Lower lobe of right lung (tissue), 2 donors: ENCODE data around the gene SRSF4. TPM values are rescaled to one million over a fixed set of nuclear protein-coding genes. Genes with fewer than 3 reads are reported as not detected.
"Not testable (repeated sequence)": the region's sequence is repeated elsewhere in the genome, so short reads cannot be mapped to it uniquely, and the experiment has no call there.

Experiments
- ATAC-seq, 2 donors: fragments of 200-7000 bp; cut with Tn5 transposase; one replicate each; pipeline ENCODE4 v1.9.1; 2020 to 2022; ENCODE audit warnings: mild to moderate bottlenecking in 2 of 2, moderate library complexity in 2 of 2
- DNase-seq: peaks from one replicate; pipeline ENCODE4 v3.0.0-alpha.2; 2020
- H3K27ac ChIP-seq: fragments of 200-600 bp; one replicate; pipeline ENCODE4 v1.8.0; 2022
- H3K27me3 ChIP-seq: fragments of 200-600 bp; one replicate; pipeline ENCODE4 v1.8.0; 2022; ENCODE audit warnings: low read depth
- H3K36me3 ChIP-seq: fragments of 200-600 bp; one replicate; pipeline ENCODE4 v1.8.0; 2022; ENCODE audit warnings: mild to moderate bottlenecking
- H3K4me1 ChIP-seq: fragments of 200-600 bp; one replicate; pipeline ENCODE4 v1.8.0; 2022
- H3K4me3 ChIP-seq: fragments of 200-600 bp; one replicate; pipeline ENCODE4 v1.8.0; 2022; ENCODE audit warnings: mild to moderate bottlenecking
- H3K9me3 ChIP-seq: fragments of 200-600 bp; one replicate; pipeline ENCODE4 v1.8.0; 2022
- CTCF ChIP-seq: fragments of 200-600 bp; IDR thresholded peaks from one replicate; pipeline ENCODE4 v1.8.0; 2022; ENCODE audit warnings: antibody characterized with exemption, mild to moderate bottlenecking
- intact Hi-C: fragments of 100-400 bp; cut with DNase I; formaldehyde crosslinking; loops from one replicate; pipeline ENCODE4 v1.11.0; 2022
- total RNA-seq: library from RNA; stranded (reverse); fragmentation: NEBNext Ultra II Directional; extraction: Animal tissue kit (Norgen Biotek cat#: 25700); gene quantifications from one replicate; pipeline ENCODE4 v1.2.1, GENCODE V29; 2021
- donor health status: DM: no; HTN: yes; CAD: no; lungs with severe emphysema.

The SRSF4 gene
- total RNA-seq, 1 donor from 2014 or later = 73.9 TPM

GRCh38 chr1:29142714-29143113, 39.0 kb downstream of the SRSF4 start:
- no peak for TF ChIP-seq CTCF
- DNase-seq (no peak), ATAC-seq (no peak)
- Histone ChIP-seq H3K27ac (no peak overlapping the region), H3K9me3 (no peaks in the 10 kb centered on the region), H3K36me3 (peaks cover 35% of the 10 kb centered on the region), H3K4me3 (no peak overlapping the region), H3K27me3 (no peaks in the 10 kb centered on the region), H3K4me1 (peaks cover 5% of the 10 kb centered on the region)
- intact Hi-C loops = no loop called here

- Histone ChIP-seq H3K27me3 (no peaks in the 10 kb centered on the region), H3K9me3 (no peaks in the 10 kb centered on the region), H3K36me3 (no peaks in the 10 kb centered on the region), H3K27ac (no peak overlapping the region), H3K4me1 (peaks cover 8% of the 10 kb centered on the region), H3K4me3 (no peak overlapping the region)
- no peak for TF ChIP-seq CTCF
- no peak for DNase-seq
- intact Hi-C loops = no loop called here
- ATAC-seq = peak in 1 of 2 donors; percentile 47
Measured at GRCh38 chr1:29136391-29136915, 45.2 kb downstream of the SRSF4 start.

GRCh38 chr1:29134695-29135028, 47.0 kb downstream of the SRSF4 start:
- DNase-seq (no peak), ATAC-seq (peak in 1 of 2 donors; percentile 13)
- Histone ChIP-seq H3K4me1 (peaks cover 8% of the 10 kb centered on the region), H3K4me3 (peak overlapping the region; percentile 19), H3K36me3 (no peaks in the 10 kb centered on the region), H3K27me3 (no peaks in the 10 kb centered on the region), H3K27ac (no peak overlapping the region), H3K9me3 (no peaks in the 10 kb centered on the region)
- no peak for TF ChIP-seq CTCF
- intact Hi-C loops = no loop called here

GRCh38 chr1:29133861-29134694, 47.6 kb downstream of the SRSF4 start:
- H3K27ac ChIP-seq = no peak overlapping the region
- ATAC-seq (peak; percentile 40 to 49), DNase-seq (no peak)
- intact Hi-C loops = no loop called here
- H3K36me3 ChIP-seq = no peaks in the 10 kb centered on the region
- H3K9me3 ChIP-seq = no peaks in the 10 kb centered on the region
- H3K4me1 ChIP-seq = peaks cover 8% of the 10 kb centered on the region
- no peaks in the 10 kb centered on the region for H3K27me3 ChIP-seq
- peak overlapping the region; percentile 19 for H3K4me3 ChIP-seq
- no peak for TF ChIP-seq CTCF

DNA sequence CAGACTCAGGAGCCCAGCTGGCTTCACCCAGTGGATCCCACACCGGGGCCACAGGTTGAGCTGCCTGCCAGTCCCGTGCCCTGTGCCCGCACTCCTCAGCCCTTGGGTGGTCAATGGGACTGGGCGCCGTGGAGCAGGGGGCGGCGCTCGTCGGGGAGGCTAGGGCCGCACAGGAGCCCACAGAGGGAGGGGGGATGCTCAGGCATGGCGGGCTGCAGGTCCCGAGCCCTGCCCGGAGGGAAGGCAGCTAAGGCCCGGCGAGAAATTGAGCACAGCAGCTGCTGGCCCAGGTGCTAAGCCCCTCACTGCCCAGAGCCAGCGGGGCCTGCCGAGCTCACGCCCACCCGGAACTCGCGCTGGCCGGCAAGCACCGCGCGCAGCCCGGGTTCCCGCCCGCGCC, 50.6 kb downstream of the SRSF4 start:
- intact Hi-C loops, H3K27me3 ChIP-seq, H3K9me3 ChIP-seq, H3K4me1 ChIP-seq, H3K27ac ChIP-seq, ATAC-seq, H3K4me3 ChIP-seq, H3K36me3 ChIP-seq, DNase-seq: not testable (repeated sequence)

GRCh38 chr1:29129916-29130315, 51.8 kb downstream of the SRSF4 start:
- intact Hi-C loops = no loop called here
- no peaks in the 10 kb centered on the region for H3K9me3 ChIP-seq

More at GRCh38 chr1:29129916-29130315, 51.8 kb downstream of the SRSF4 start:
- peaks cover 8% of the 10 kb centered on the region for H3K27me3 ChIP-seq
- no peaks in the 10 kb centered on the region for H3K36me3 ChIP-seq
- DNase-seq (no peak), ATAC-seq (no peak)
- H3K4me1 ChIP-seq = peaks cover 14% of the 10 kb centered on the region
- H3K27ac ChIP-seq = no peak overlapping the region
- TF ChIP-seq CTCF = no peak
- H3K4me3 ChIP-seq = no peak overlapping the region
